Measurements from ENCODE around the gene SHISA9. TPM values are rescaled to one million over a fixed set of nuclear protein-coding genes. Genes with fewer than 3 reads are reported as not detected.

The SHISA9 gene
- total RNA-seq, 4 donors from 2014 or later, result 0.19 TPM; not detected in 3

DNA sequence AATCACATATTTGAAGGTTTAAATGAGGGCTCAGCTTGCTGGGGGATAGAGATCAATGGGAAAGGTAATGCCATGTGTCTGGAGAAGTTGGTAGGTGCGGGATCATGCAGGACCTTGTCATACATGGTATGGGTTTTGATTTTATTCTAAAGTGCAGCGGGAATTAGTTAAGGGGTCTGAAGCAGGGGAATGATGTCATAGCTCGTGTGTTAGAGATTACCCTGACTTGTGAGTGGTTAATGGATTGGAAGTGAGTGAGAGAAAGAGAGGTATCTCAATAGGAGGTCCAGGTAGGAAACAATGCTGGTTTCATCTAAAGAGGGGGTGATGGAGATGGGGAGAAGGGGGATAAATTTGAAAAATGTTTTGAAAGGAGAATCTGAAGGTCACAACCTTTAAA is 280.0 kb downstream of the SHISA9 start:
- intact Hi-C loops (cut with DNase I), result no loop called here
- Histone ChIP-seq H3K4me1 (no peaks in the 10 kb centered on the region), H3K27me3 (peaks cover 0 to 12% (median 0%) of the 10 kb centered on the region in 4 donors), H3K36me3 (no peaks in the 10 kb centered on the region), H3K27ac (no peak overlapping the region), H3K9me3 (no peaks in the 10 kb centered on the region), H3K4me3 (no peak overlapping the region)
- WGBS, 2 donors, result 53 to 64% methylated on average over 3 of the region's 3 CpGs
- TF ChIP-seq POLR2A (IDR thresholded peaks at IDR 0.05), result no peak
- TF ChIP-seq, protein P1, sequence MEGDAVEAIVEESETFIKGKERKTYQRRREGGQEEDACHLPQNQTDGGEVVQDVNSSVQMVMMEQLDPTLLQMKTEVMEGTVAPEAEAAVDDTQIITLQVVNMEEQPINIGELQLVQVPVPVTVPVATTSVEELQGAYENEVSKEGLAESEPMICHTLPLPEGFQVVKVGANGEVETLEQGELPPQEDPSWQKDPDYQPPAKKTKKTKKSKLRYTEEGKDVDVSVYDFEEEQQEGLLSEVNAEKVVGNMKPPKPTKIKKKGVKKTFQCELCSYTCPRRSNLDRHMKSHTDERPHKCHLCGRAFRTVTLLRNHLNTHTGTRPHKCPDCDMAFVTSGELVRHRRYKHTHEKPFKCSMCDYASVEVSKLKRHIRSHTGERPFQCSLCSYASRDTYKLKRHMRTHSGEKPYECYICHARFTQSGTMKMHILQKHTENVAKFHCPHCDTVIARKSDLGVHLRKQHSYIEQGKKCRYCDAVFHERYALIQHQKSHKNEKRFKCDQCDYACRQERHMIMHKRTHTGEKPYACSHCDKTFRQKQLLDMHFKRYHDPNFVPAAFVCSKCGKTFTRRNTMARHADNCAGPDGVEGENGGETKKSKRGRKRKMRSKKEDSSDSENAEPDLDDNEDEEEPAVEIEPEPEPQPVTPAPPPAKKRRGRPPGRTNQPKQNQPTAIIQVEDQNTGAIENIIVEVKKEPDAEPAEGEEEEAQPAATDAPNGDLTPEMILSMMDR (IDR thresholded peaks at IDR 0.05), result no peak
- no peak for DNase-seq

DNA sequence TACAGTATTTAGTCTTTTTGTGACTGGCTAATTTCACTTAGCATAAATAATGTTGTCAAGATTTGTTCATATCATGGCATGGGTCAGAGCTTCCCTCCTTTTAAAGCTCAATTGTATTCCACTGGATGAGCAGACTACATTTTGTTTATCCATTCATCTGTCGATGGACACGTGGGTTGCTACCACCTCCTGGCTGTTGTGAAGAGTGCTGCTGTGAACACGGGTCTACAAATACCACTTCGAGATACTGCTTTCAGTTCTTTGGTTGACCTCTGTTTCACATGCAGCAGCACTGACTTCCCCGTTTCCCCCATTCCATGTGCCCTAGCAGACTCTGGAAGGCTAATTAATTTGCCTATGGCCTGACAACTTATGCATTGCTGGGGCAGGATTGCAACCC is 285.4 kb downstream of the SHISA9 start:
- no peaks in the 10 kb centered on the region for H3K27me3 ChIP-seq
- no peak for TF ChIP-seq POLR2A (IDR thresholded peaks at IDR 0.05)
- TF ChIP-seq, protein P1 (IDR thresholded peaks at IDR 0.05), result no peak
- no peaks in the 10 kb centered on the region for H3K9me3 ChIP-seq
- no peaks in the 10 kb centered on the region for H3K4me1 ChIP-seq
- H3K27ac ChIP-seq, result no peak overlapping the region
- no peak overlapping the region for H3K4me3 ChIP-seq
- H3K36me3 ChIP-seq, result no peaks in the 10 kb centered on the region
- WGBS, 2 donors, result 43 to 50% methylated on average over 4 to 5 of the region's 5 CpGs
- intact Hi-C loops (cut with DNase I), result no loop called here
- DNase-seq, result no peak

DNA sequence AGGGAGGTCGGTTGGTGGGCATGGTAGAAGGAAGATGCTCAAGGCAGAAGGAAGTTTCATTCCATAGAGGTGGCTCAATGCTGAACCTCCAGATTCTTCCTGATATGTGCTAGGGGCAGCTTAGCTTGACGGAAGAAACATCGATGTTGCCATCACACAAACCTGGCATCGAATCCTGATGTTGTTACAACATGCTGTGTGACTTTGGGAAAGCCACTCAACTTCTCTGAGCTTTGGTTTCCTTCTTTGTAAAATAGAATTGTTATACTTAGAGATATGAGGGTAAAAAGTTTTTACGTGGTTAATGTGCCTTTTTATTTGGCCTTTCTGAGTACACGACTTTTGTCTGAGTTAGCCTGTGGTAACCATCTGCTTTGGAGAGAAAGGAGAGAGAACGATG is 287.9 kb downstream of the SHISA9 start:
- Histone ChIP-seq H3K4me1 (no peaks in the 10 kb centered on the region), H3K27me3 (no peaks in the 10 kb centered on the region), H3K9me3 (no peaks in the 10 kb centered on the region), H3K27ac (no peak overlapping the region), H3K4me3 (no peak overlapping the region), H3K36me3 (no peaks in the 10 kb centered on the region)
- 79 to 80% methylated on average over 7 of the region's 7 CpGs for WGBS, 2 donors
- DNase-seq, result no peak
- intact Hi-C loops (cut with DNase I), result no loop called here
- no peak for TF ChIP-seq POLR2A (IDR thresholded peaks at IDR 0.05)
- TF ChIP-seq, protein P1 (IDR thresholded peaks at IDR 0.05), result no peak

DNA sequence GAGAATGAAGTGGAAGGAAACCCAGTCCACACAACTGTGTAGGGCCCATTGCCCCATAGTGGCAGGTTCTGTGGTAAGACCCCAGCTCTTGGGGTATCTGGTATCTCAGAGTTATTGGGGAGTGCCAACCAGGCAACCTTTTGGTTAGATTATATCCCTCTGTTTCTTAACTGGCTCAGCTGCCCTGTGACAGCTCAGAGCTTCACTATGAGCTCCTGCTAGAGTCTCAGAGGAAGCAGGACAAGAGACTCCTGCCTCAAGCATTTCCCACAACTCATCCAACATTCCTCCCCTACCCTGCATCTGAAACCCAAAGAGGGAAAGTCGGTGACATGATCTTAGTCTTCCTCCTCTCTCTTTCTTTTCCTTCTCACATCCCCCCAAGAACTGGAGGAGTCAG is 292.3 kb downstream of the SHISA9 start:
- WGBS, 2 donors, result 62 to 64% methylated on average over 1 of the region's 1 CpG
- no peak overlapping the region for H3K27ac ChIP-seq
- no peak for DNase-seq
- no peaks in the 10 kb centered on the region for H3K4me1 ChIP-seq
- H3K27me3 ChIP-seq, result no peaks in the 10 kb centered on the region
- H3K36me3 ChIP-seq, result no peaks in the 10 kb centered on the region
- no peak overlapping the region for H3K4me3 ChIP-seq
- intact Hi-C loops (cut with DNase I), result no loop called here
- no peaks in the 10 kb centered on the region for H3K9me3 ChIP-seq
- TF ChIP-seq, protein P1 (IDR thresholded peaks at IDR 0.05), result no peak
- TF ChIP-seq POLR2A (IDR thresholded peaks at IDR 0.05), result no peak

DNA sequence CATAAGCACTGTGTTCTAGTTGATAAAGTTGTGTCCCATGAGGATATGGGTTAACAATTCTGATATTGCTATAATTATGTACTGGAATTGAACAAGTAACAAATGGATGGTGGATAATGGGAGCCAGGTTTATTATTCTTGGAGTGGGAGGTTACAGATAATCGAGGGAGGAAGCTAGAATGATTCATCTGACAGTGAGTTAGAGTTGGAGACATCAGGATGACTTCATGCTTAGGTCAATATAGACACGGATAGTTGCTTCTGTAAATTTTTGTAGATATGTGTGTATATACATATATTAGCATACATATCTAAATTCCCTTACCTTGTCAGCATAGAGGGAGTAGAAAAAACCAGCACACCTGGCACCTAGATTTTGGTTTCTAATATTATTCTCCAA is 293.4 kb downstream of the SHISA9 start:
- intact Hi-C loops (cut with DNase I), result no loop called here

More for the DNA sequence above, 293.4 kb downstream of the SHISA9 start:
- Histone ChIP-seq H3K4me3 (no peak overlapping the region), H3K36me3 (no peaks in the 10 kb centered on the region), H3K27ac (no peak overlapping the region), H3K9me3 (no peaks in the 10 kb centered on the region), H3K27me3 (no peaks in the 10 kb centered on the region), H3K4me1 (no peaks in the 10 kb centered on the region)
- no peak for TF ChIP-seq POLR2A (IDR thresholded peaks at IDR 0.05)
- TF ChIP-seq, protein P1 (IDR thresholded peaks at IDR 0.05), result no peak
- WGBS, 2 donors, result 26 to 40% methylated on average over 2 of the region's 2 CpGs
- DNase-seq, result no peak
